Suppressor macrophage treated with lipopolysaccharide for 4 hours (primary cell): ENCODE results near the gene SPZ1.
"Not testable (repeated sequence)": the region's sequence is repeated elsewhere in the genome, so short reads cannot be mapped to it uniquely, and the experiment has no call there.

ENCODE experiments used
- DNase-seq: peaks from one replicate; pipeline ENCODE4 v3.0.0-alpha.2; 2020

SPZ1 gene

DNA sequence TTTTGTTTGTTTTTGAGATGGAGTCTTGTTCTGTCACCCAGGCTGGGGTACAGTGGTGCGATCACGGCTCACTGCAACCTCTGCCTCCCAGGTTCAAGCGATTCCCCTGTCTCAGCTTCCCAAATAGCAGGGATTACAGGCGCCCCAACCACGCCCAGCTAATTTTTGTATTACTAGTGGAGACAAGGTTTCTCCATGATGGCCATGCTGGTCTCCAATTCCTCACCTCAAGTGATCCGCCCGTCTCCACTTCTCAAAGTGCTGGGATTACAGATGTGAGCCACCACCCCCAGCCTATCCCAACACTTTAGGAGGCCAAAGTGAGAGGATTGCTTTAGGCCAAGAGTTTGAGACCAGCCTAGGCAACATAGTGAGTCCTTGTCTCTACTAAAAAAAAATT is 19.3 kb downstream of the SPZ1 start:
- DNase-seq: no peak

- peak; percentile 20 for DNase-seq
Observed at GRCh38 chr5:80341016-80341775, 21.4 kb downstream of the SPZ1 start.

GRCh38 chr5:80343067-80343466 is 23.3 kb downstream of the SPZ1 start:
- no peak for DNase-seq

- peak; percentile 23 for DNase-seq
Observed at GRCh38 chr5:80346055-80346454, 26.3 kb downstream of the SPZ1 start.

DNA sequence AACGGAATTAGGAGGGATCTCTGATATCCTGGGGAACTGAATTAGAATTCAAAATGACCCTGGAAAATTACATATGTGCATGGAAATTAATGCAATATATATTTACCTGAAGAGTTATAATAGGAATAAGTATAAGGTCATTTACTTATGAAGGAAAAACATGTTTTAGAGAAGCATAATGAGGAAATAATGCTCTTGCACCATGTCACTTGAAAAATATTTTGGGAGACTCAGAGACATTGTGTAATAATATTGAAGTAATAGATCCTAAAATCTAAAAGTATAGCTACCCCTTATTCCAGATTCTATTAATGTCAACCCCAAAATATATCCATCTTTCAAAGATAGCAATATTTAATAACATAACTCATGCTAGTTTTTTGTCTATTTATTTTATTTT is 28.4 kb downstream of the SPZ1 start:
- DNase-seq: peak; percentile 27

GRCh38 chr5:80351019-80351418 is 31.2 kb downstream of the SPZ1 start:
- not testable (repeated sequence) for DNase-seq

DNA sequence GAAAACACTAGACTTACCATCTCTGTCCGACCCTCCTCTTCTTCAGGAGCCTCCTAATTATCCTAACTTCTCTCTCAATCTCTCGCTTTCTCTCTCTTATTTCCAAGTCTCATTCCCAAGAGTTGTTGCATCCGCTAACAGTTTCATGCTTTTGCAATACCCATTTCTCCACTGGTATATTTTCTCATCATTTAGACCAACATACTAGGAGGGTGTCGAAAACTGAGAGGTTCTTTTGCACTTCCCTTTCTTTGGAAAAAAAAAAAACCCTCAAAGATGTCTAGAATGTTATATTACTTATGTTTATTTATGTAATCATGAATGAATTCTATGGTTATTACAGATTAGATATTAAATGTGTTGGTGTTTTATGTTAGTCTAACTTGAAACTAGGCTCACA is 35.9 kb downstream of the SPZ1 start:
- peak; percentile 56 for DNase-seq

GRCh38 chr5:80357671-80358070 is 37.9 kb downstream of the SPZ1 start:
- DNase-seq: peak; percentile 27

DNA sequence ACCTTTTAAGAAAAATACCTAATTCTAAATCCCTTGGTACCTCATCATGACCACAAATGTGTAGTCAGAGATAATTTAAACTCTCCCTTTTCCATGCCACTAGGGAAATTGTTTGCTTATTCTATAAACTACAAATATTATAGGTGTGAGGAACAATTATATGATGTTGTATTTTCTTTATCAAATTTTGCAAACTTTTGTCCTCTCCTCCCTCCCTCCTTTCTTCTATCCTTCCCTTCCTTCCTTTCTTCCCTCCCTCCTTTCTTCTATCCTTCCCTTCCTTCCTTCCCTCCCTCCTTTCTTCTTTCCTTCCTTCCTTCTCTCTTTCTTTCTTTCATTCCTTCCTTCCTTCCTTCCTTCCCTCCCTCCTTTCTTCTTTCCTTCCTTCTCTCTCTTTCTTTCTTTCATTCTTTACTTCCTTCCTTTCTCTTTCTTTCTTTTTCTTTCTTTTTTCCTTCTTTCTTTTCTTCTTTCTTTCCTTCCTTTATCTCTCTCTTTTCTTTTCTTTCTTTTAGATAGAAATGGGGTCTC is 41.2 kb downstream of the SPZ1 start:
- DNase-seq: no peak

- no peak for DNase-seq
Observed at GRCh38 chr5:80364892-80365291, 45.1 kb downstream of the SPZ1 start.

DNA sequence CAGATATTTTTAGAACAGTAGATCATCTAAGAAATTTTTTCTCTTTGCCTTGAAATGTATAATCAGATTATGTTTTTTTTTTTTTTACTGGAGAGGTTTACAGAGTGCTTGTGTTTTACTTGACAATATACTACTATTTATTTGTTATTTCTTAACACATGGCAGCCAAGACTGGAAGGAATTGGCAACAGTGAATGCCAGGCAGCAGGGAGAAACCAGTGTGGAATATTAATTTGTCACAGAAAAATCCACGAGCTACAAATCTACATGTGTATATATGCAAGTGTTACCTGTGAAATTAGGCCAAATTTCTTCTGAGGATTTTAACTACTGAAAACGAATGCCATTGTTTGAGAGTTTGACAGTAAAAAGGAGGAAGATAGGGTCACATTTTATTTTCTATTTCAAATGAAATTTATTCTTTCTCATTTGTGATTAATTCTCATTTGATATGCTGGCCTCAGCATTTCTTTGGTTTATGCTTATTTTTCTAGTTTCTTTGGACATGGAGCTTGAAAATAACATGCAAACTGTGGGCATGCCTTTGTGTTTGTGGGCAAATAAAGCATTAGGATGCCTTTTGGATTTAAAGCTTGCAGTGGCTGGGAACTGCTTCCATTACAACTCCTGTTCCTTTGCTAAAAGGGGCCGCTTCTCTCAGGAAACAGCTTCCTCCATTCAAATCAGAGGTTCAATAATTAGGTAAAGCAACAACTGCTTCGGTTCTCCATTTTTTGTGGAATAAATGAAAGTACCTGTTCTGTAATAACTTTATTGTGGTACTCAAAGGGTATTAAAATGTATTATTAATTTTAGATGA is 49.1 kb downstream of the SPZ1 start:
- no peak for DNase-seq

GRCh38 chr5:80369521-80369920 is 49.7 kb downstream of the SPZ1 start:
- DNase-seq: no peak

DNA sequence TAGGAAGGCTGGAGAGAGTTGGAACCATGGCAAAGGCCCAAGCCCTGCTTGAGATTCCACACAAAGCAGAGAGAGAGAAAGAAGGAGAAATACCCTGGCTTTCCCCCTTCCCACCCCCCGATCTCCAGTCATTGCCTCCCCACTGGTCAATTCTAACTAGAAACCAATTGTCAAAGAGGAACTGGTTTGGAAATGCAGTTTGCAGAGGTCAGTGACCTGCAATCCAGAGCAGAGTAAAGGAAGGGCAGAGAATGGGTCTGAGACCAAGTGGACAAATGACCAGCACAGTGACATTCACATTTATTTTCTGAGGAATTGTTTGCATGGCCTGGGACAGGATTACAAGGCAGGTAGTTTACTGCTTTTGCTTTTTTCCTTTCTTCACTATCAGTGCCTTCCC is 50.6 kb downstream of the SPZ1 start:
- DNase-seq: peak; percentile 26
